ENCODE results near the gene TRAF4. TPM values are rescaled to one million over a fixed set of nuclear protein-coding genes. Genes with fewer than 3 reads are reported as not detected.
A peak's percentile ranks its signal among the peaks of the same experiment; 100 is the strongest.

Gene TRAF4
- total and polyA plus RNA-seq, 9 of the 15 experiments (the other 6 are each of a cell fraction or from before 2014, with no cell fraction given): 2.4 to 147 (median 72.4) TPM

DNA sequence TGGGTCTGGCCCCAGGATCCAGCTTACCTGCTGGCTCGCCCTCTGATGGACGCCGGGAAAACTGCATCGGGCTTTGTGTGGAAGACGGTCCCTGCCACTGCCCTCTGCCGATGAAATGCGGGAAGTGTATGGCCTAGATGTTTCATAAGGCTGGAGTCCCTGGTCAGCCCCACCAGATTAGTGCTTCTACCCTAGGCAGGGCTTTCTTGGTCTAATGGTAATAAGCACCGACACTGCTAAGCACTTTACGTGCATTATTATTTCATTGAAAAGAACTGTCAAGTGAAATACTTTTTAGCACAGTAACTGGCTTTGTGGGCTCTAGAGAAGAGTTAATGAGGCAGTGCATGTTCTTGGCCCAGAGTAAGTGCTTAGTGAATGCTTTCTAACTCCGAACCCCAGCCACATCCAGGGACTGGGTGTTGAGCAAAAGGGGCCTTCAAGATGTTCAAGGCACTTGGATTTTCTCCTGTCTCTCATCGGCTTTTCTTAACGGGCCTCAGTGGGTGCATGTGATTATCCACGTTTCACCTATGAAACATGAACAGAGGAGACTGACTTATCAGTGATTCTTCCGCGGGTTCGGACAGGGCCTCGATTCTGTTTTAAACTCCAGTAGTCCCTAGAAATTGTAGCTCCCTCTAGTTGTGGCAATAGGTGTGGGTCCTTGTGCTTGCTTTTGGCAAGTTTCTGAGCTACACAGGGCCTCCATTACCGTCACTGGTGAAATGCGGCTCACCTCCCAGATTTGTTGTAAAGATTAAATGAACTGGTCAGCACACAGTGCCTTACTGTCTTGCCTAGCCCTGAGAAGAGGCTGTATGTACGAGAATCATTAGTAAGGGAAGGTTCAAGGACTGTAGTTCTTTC, 6.6 kb downstream of the TRAF4 start (continued):
- TF ChIP-seq, protein P1, sequence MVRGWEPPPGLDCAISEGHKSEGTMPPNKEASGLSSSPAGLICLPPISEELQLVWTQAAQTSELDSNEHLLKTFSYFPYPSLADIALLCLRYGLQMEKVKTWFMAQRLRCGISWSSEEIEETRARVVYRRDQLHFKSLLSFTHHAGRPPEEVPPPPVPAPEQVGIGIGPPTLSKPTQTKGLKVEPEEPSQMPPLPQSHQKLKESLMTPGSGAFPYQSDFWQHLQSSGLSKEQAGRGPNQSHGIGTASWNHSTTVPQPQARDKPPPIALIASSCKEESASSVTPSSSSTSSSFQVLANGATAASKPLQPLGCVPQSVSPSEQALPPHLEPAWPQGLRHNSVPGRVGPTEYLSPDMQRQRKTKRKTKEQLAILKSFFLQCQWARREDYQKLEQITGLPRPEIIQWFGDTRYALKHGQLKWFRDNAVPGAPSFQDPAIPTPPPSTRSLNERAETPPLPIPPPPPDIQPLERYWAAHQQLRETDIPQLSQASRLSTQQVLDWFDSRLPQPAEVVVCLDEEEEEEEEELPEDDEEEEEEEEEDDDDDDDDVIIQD (CRISPR knock-in tag; IDR thresholded peaks at IDR 0.05): no peak
- TF ChIP-seq TGIF2 (CRISPR knock-in tag; IDR thresholded peaks at IDR 0.05): no peak
- TF ChIP-seq, protein P2, sequence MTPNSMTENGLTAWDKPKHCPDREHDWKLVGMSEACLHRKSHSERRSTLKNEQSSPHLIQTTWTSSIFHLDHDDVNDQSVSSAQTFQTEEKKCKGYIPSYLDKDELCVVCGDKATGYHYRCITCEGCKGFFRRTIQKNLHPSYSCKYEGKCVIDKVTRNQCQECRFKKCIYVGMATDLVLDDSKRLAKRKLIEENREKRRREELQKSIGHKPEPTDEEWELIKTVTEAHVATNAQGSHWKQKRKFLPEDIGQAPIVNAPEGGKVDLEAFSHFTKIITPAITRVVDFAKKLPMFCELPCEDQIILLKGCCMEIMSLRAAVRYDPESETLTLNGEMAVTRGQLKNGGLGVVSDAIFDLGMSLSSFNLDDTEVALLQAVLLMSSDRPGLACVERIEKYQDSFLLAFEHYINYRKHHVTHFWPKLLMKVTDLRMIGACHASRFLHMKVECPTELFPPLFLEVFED (CRISPR knock-in tag; conservative IDR thresholded peaks at IDR 0.05): no peak
- TF ChIP-seq, protein P3, sequence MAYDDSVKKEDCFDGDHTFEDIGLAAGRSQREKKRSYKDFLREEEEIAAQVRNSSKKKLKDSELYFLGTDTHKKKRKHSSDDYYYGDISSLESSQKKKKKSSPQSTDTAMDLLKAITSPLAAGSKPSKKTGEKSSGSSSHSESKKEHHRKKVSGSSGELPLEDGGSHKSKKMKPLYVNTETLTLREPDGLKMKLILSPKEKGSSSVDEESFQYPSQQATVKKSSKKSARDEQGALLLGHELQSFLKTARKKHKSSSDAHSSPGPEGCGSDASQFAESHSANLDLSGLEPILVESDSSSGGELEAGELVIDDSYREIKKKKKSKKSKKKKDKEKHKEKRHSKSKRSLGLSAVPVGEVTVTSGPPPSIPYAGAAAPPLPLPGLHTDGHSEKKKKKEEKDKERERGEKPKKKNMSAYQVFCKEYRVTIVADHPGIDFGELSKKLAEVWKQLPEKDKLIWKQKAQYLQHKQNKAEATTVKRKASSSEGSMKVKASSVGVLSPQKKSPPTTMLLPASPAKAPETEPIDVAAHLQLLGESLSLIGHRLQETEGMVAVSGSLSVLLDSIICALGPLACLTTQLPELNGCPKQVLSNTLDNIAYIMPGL (CRISPR knock-in tag; IDR thresholded peaks at IDR 0.05): 0 out of 2 replicates have a peak, but pooled peaks have one; percentile 68
- TF ChIP-seq, protein P4, sequence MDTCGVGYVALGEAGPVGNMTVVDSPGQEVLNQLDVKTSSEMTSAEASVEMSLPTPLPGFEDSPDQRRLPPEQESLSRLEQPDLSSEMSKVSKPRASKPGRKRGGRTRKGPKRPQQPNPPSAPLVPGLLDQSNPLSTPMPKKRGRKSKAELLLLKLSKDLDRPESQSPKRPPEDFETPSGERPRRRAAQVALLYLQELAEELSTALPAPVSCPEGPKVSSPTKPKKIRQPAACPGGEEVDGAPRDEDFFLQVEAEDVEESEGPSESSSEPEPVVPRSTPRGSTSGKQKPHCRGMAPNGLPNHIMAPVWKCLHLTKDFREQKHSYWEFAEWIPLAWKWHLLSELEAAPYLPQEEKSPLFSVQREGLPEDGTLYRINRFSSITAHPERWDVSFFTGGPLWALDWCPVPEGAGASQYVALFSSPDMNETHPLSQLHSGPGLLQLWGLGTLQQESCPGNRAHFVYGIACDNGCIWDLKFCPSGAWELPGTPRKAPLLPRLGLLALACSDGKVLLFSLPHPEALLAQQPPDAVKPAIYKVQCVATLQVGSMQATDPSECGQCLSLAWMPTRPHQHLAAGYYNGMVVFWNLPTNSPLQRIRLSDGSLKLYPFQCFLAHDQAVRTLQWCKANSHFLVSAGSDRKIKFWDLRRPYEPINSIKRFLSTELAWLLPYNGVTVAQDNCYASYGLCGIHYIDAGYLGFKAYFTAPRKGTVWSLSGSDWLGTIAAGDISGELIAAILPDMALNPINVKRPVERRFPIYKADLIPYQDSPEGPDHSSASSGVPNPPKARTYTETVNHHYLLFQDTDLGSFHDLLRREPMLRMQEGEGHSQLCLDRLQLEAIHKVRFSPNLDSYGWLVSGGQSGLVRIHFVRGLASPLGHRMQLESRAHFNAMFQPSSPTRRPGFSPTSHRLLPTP (IDR thresholded peaks at IDR 0.05; ENCODE audit: borderline replicate concordance, extremely low read depth, insufficient read length): no peak
- TF ChIP-seq SMARCA4 (IDR thresholded peaks at IDR 0.05): no peak
- TF ChIP-seq, protein P5, sequence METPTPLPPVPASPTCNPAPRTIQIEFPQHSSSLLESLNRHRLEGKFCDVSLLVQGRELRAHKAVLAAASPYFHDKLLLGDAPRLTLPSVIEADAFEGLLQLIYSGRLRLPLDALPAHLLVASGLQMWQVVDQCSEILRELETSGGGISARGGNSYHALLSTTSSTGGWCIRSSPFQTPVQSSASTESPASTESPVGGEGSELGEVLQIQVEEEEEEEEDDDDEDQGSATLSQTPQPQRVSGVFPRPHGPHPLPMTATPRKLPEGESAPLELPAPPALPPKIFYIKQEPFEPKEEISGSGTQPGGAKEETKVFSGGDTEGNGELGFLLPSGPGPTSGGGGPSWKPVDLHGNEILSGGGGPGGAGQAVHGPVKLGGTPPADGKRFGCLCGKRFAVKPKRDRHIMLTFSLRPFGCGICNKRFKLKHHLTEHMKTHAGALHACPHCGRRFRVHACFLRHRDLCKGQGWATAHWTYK (CRISPR knock-in tag; IDR thresholded peaks at IDR 0.05): no peak
- TF ChIP-seq ZNF263 (CRISPR knock-in tag; IDR thresholded peaks at IDR 0.05; ENCODE audit: borderline replicate concordance): peak; percentile 44; the same call in 1 of the 2 replicates
- TF ChIP-seq TAF1 (IDR thresholded peaks at IDR 0.05; ENCODE audit: control insufficient read depth, extremely low read depth, insufficient read depth, low read length, severe bottlenecking): no peak
- no peak for TF ChIP-seq FOSL1 (tag; conservative IDR thresholded peaks at IDR 0.05)
- TF ChIP-seq MYC (IDR thresholded peaks at IDR 0.05; ENCODE audit: low read depth, low read length): peak; percentile 67; the same call in 1 of the 2 replicates
- no peak for TF ChIP-seq MYC (CRISPR knock-in tag; IDR thresholded peaks at IDR 0.05; ENCODE audit: borderline replicate concordance, low read depth)

Measured in K562 (cell line).